HepG2 (cell line): ENCODE measurements around the gene ITGB2. TPM values are rescaled to one million over a fixed set of nuclear protein-coding genes. Genes with fewer than 3 reads are reported as not detected.

Experiments
- ATAC-seq: fragments of 200-7000 bp; cut with Tn5 transposase; 3 replicates; pipeline ENCODE4 v1.9.1; 2020; ENCODE audit warnings: mild to moderate bottlenecking, moderate library complexity
- BruUV-seq: library from RNA; stranded (reverse); fragments of 400-500 nt; replicated peaks from 2 replicates; lab custom pipeline; 2021; lab: Mats Ljungman, UMichigan
- CTCF ChIA-PET: fragments of 300-600 bp; formaldehyde crosslinking; extraction: SDS; loops from one replicate; lab custom pipeline; 2021; ENCODE audit warnings: low total read pairs, inconsistent platforms, low intra/inter-chr PET ratio; lab: Yijun Ruan, JAX
- POLR2A ChIA-PET: fragments of 350-600 bp; sonication (Branson Sonifier 250); formaldehyde crosslinking; loops from one replicate; lab custom pipeline; 2020; ENCODE audit warnings: antibody characterized with exemption, inconsistent platforms; lab: Yijun Ruan, JAX
- DNase-seq: peaks from one replicate; pipeline ENCODE4 v3.0.0-alpha.2; 2015; ENCODE audit warnings: low spot score
- FAIRE-seq: peaks from 3 replicates; lab custom pipeline; 2011; peaks lifted over from hg19 to GRCh38; lab: Jason Lieb, UNC
- H2AFZ ChIP-seq: one replicate; pipeline ENCODE4 v1.6.1; 2011; ENCODE audit warnings: low read length, inconsistent platforms
- H3K27ac ChIP-seq: fragments of 300-600 bp; 3 replicates; pipeline ENCODE4 v1.8.0; 2011; ENCODE audit warnings: mixed run types, mild to moderate bottlenecking, mixed read lengths, low read length, inconsistent platforms; ENCODE audit not compliant: insufficient read depth; ENCODE audit errors: extremely low read length
- H3K27me3 ChIP-seq, 2 experiments: fragments of 200-600 bp in 1 of 2; 2 replicates in 1 of 2; 3 replicates in 1 of 2; pipeline versions ENCODE4 v1.6.0 to v1.8.0; 2011; ENCODE audit warnings: low read length in 2 of 2, mild to moderate bottlenecking in 2 of 2, moderate library complexity in 2 of 2, inconsistent platforms in 1 of 2; ENCODE audit not compliant: insufficient read depth in 2 of 2, control insufficient read depth in 1 of 2
- H3K36me3 ChIP-seq, 2 experiments: fragments of 200-600 bp in 1 of 2; replicated peaks in 1 of 2; 2 replicates in 1 of 2; 3 replicates in 1 of 2; pipeline versions ENCODE4 v1.5.1 to v1.8.0; 2011; ENCODE audit warnings: low read length in 2 of 2, inconsistent platforms in 1 of 2; ENCODE audit not compliant: insufficient read depth in 2 of 2, control insufficient read depth in 1 of 2
- H3K4me1 ChIP-seq: 2 replicates; pipeline ENCODE4 v1.5.1; 2012; ENCODE audit warnings: low read length, inconsistent platforms; ENCODE audit not compliant: insufficient read depth
- H3K4me2 ChIP-seq: 2 replicates; pipeline ENCODE4 v1.6.0; 2011; ENCODE audit warnings: low read depth, low read length, inconsistent platforms
- H3K4me3 ChIP-seq, 3 experiments: fragments of 200-600 bp in 1 of 3; sonication (generic), shearing (Covaris generic) in 1 of 3; replicated peaks in 1 of 3; 2 replicates each; pipeline ENCODE4 v1.5.1; 2011 to 2016; ENCODE audit warnings: low read length in 3 of 3, inconsistent platforms in 2 of 3, low read depth in 2 of 3, mild to moderate bottlenecking in 2 of 3, control low read depth in 1 of 3, mixed read lengths in 1 of 3; ENCODE audit not compliant: insufficient read depth in 1 of 3
- H3K79me2 ChIP-seq: one replicate; pipeline ENCODE4 v1.6.1; 2011; ENCODE audit warnings: low read length, inconsistent platforms; ENCODE audit not compliant: insufficient read depth
- H3K9ac ChIP-seq: 2 replicates; pipeline ENCODE4 v1.6.0; 2011; ENCODE audit warnings: mild to moderate bottlenecking, low read depth, low read length, inconsistent platforms; ENCODE audit not compliant: insufficient read depth
- H3K9me3 ChIP-seq: 2 replicates; pipeline ENCODE4 v1.5.1; 2012; ENCODE audit warnings: mild to moderate bottlenecking, low read length
- H4K20me1 ChIP-seq: 2 replicates; pipeline ENCODE4 v1.6.0; 2011; ENCODE audit warnings: inconsistent platforms, mild to moderate bottlenecking, low read length, moderate library complexity; ENCODE audit not compliant: insufficient read depth
- STAT5B ChIP-seq: sonication (generic); formaldehyde crosslinking; IDR thresholded peaks from 2 replicates; pipeline ENCODE4 v1.4.0; 2020; ENCODE audit warnings: missing genetic modification reagents
- TSC22D2 ChIP-seq: sonication (generic); formaldehyde crosslinking; IDR thresholded peaks from 2 replicates; pipeline ENCODE4 v1.5.1; 2020; ENCODE audit warnings: missing genetic modification reagents, mild to moderate bottlenecking, borderline replicate concordance
- WGBS: methylation state at CpG from one replicate; pipeline ENCODE4 v1.1.6; 2017; ENCODE audit warnings: low lambda C conversion rate; 5-methylcytosine and 5-hydroxymethylcytosine counted together
- in situ Hi-C: cut with HindIII; loops from 2 replicates; pipeline ENCODE4 v1.10.0; 2017; ENCODE audit warnings: low pct_unique_long_range_greater_than_20kb; ENCODE audit not compliant: extremely low pct_ligation_motif_present
- intact Hi-C: fragments of 100-400 bp; cut with micrococcal nuclease; formaldehyde crosslinking; loops from one replicate; pipeline ENCODE4 v1.10.0; 2022; ENCODE audit not compliant: unreplicated experiment
- polyA plus RNA-seq, 8 experiments: library from polyadenylated mRNA; depleted of rRNA in 3 of 8; stranded (reverse) in 7 of 8; unstranded in 1 of 8; fragments of >200 nt; fragmentation: Illumina TruSeq in 4 of 8; extraction: Trizol in 4 of 8; gene quantifications; 2 replicates each; pipeline versions ENCODE4 v1.2.1 to v1.2.3, GENCODE V29; 2011 to 2016; ENCODE audit warnings: low read depth in 4 of 8, missing spikeins in 1 of 8, mixed read lengths in 1 of 8; ENCODE audit not compliant: insufficient read depth in 1 of 8
- total RNA-seq, 5 experiments: library from RNA; depleted of rRNA; stranded (reverse); fragments of >200 nt; fragmentation: Illumina TruSeq; extraction: Trizol; gene quantifications; 2 replicates each; pipeline ENCODE4 v1.2.3, GENCODE V29; 2016; ENCODE audit warnings: low read depth in 1 of 5
- TF ChIP-seq, protein P1 (sequence below): sonication (generic); formaldehyde crosslinking; IDR thresholded peaks from 2 replicates; pipeline ENCODE4 v1.5.0; 2020; ENCODE audit warnings: mild to moderate bottlenecking, missing genetic modification reagents
- TF ChIP-seq, protein P2 (sequence below): sonication (generic); formaldehyde crosslinking; IDR thresholded peaks from one replicate; pipeline ENCODE4 v1.5.1; 2020; ENCODE audit warnings: mild to moderate bottlenecking, missing genetic modification reagents; ENCODE audit errors: not compliant biosample characterization
- TF ChIP-seq, protein P3 (sequence below): IDR thresholded peaks from 2 replicates; pipeline ENCODE4 v1.6.1; 2016; ENCODE audit warnings: low read depth, missing genetic modification reagents, missing compliant biosample characterization

The ITGB2 gene
- total and polyA plus RNA-seq, 2 of the 13 experiments (the other 11 are each of a cell fraction or from before 2014, with no cell fraction given) = 4.2 to 18.0 TPM

- H3K27me3 ChIP-seq = no peaks in the 10 kb centered on the region
- ChIA-PET POLR2A (no interaction called here), CTCF (no interaction called here)
- FAIRE-seq (no peak), ATAC-seq (no peak), DNase-seq (no peak)
- TF ChIP-seq, protein P1, sequence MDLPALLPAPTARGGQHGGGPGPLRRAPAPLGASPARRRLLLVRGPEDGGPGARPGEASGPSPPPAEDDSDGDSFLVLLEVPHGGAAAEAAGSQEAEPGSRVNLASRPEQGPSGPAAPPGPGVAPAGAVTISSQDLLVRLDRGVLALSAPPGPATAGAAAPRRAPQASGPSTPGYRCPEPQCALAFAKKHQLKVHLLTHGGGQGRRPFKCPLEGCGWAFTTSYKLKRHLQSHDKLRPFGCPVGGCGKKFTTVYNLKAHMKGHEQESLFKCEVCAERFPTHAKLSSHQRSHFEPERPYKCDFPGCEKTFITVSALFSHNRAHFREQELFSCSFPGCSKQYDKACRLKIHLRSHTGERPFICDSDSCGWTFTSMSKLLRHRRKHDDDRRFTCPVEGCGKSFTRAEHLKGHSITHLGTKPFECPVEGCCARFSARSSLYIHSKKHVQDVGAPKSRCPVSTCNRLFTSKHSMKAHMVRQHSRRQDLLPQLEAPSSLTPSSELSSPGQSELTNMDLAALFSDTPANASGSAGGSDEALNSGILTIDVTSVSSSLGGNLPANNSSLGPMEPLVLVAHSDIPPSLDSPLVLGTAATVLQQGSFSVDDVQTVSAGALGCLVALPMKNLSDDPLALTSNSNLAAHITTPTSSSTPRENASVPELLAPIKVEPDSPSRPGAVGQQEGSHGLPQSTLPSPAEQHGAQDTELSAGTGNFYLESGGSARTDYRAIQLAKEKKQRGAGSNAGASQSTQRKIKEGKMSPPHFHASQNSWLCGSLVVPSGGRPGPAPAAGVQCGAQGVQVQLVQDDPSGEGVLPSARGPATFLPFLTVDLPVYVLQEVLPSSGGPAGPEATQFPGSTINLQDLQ (CRISPR knock-in tag) = no peak
- TF ChIP-seq TSC22D2 (CRISPR knock-in tag) (no peak), STAT5B (CRISPR knock-in tag) (no peak)
- TF ChIP-seq, protein P2, sequence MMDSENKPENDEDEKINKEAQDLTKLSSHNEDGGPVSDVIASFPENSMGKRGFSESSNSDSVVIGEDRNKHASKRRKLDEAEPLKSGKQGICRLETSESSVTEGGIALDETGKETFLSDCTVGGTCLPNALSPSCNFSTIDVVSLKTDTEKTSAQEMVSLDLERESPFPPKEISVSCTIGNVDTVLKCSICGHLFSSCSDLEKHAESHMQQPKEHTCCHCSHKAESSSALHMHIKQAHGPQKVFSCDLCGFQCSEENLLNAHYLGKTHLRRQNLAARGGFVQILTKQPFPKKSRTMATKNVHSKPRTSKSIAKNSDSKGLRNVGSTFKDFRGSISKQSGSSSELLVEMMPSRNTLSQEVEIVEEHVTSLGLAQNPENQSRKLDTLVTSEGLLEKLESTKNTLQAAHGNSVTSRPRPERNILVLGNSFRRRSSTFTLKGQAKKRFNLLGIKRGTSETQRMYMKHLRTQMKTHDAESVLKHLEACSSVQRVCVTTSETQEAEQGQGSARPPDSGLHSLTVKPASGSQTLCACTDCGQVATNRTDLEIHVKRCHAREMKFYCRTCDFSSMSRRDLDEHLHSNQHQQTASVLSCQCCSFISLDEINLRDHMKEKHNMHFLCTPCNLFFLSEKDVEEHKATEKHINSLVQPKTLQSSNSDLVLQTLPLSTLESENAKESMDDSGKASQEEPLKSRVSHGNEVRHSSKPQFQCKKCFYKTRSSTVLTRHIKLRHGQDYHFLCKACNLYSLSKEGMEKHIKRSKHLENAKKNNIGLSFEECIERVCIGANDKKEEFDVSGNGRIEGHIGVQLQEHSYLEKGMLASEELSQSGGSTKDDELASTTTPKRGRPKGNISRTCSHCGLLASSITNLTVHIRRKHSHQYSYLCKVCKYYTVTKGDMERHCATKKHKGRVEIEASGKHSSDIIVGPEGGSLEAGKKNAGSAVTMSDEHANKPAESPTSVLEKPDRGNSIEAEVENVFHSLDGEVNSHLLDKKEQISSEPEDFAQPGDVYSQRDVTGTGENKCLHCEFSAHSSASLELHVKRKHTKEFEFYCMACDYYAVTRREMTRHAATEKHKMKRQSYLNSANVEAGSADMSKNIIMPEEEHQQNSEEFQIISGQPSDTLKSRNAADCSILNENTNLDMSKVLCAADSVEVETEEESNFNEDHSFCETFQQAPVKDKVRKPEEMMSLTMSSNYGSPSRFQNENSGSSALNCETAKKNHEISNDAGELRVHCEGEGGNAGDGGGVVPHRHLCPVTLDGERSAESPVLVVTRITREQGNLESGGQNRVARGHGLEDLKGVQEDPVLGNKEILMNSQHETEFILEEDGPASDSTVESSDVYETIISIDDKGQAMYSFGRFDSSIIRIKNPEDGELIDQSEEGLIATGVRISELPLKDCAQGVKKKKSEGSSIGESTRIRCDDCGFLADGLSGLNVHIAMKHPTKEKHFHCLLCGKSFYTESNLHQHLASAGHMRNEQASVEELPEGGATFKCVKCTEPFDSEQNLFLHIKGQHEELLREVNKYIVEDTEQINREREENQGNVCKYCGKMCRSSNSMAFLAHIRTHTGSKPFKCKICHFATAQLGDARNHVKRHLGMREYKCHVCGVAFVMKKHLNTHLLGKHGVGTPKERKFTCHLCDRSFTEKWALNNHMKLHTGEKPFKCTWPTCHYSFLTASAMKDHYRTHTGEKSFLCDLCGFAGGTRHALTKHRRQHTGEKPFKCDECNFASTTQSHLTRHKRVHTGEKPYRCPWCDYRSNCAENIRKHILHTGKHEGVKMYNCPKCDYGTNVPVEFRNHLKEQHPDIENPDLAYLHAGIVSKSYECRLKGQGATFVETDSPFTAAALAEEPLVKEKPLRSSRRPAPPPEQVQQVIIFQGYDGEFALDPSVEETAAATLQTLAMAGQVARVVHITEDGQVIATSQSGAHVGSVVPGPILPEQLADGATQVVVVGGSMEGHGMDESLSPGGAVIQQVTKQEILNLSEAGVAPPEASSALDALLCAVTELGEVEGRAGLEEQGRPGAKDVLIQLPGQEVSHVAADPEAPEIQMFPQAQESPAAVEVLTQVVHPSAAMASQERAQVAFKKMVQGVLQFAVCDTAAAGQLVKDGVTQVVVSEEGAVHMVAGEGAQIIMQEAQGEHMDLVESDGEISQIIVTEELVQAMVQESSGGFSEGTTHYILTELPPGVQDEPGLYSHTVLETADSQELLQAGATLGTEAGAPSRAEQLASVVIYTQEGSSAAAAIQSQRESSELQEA (CRISPR knock-in tag) = no peak
- TF ChIP-seq, protein P3, sequence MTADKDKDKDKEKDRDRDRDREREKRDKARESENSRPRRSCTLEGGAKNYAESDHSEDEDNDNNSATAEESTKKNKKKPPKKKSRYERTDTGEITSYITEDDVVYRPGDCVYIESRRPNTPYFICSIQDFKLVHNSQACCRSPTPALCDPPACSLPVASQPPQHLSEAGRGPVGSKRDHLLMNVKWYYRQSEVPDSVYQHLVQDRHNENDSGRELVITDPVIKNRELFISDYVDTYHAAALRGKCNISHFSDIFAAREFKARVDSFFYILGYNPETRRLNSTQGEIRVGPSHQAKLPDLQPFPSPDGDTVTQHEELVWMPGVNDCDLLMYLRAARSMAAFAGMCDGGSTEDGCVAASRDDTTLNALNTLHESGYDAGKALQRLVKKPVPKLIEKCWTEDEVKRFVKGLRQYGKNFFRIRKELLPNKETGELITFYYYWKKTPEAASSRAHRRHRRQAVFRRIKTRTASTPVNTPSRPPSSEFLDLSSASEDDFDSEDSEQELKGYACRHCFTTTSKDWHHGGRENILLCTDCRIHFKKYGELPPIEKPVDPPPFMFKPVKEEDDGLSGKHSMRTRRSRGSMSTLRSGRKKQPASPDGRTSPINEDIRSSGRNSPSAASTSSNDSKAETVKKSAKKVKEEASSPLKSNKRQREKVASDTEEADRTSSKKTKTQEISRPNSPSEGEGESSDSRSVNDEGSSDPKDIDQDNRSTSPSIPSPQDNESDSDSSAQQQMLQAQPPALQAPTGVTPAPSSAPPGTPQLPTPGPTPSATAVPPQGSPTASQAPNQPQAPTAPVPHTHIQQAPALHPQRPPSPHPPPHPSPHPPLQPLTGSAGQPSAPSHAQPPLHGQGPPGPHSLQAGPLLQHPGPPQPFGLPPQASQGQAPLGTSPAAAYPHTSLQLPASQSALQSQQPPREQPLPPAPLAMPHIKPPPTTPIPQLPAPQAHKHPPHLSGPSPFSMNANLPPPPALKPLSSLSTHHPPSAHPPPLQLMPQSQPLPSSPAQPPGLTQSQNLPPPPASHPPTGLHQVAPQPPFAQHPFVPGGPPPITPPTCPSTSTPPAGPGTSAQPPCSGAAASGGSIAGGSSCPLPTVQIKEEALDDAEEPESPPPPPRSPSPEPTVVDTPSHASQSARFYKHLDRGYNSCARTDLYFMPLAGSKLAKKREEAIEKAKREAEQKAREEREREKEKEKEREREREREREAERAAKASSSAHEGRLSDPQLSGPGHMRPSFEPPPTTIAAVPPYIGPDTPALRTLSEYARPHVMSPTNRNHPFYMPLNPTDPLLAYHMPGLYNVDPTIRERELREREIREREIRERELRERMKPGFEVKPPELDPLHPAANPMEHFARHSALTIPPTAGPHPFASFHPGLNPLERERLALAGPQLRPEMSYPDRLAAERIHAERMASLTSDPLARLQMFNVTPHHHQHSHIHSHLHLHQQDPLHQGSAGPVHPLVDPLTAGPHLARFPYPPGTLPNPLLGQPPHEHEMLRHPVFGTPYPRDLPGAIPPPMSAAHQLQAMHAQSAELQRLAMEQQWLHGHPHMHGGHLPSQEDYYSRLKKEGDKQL (CRISPR knock-in tag) = no peak
- no peak overlapping the region for H3K4me3 ChIP-seq
- H3K4me1 ChIP-seq = no peaks in the 10 kb centered on the region
- H3K9me3 ChIP-seq = no peaks in the 10 kb centered on the region
- peaks cover 46% of the 10 kb centered on the region for H3K79me2 ChIP-seq
- H3K27ac ChIP-seq = no peak overlapping the region
- peaks cover 37 to 83% of the 10 kb centered on the region in 2 experiments for H3K36me3 ChIP-seq
- no peak overlapping the region for H3K4me2 ChIP-seq
- no peak overlapping the region for H3K9ac ChIP-seq
- intact Hi-C loops = no loop called here
- H2AFZ ChIP-seq = no peak overlapping the region
- peaks cover 19% of the 10 kb centered on the region; the same call in 1 of the 2 replicates for H4K20me1 ChIP-seq
- WGBS = 95% methylated on average over 11 of the region's 16 CpGs
- in situ Hi-C loops = no loop called here
- BruUV-seq = no TSS peak
Measured at GRCh38 chr21:44955798-44956175, 35.1 kb upstream of the ITGB2 start.
